ENCODE data around the gene PRR33.

DNA sequence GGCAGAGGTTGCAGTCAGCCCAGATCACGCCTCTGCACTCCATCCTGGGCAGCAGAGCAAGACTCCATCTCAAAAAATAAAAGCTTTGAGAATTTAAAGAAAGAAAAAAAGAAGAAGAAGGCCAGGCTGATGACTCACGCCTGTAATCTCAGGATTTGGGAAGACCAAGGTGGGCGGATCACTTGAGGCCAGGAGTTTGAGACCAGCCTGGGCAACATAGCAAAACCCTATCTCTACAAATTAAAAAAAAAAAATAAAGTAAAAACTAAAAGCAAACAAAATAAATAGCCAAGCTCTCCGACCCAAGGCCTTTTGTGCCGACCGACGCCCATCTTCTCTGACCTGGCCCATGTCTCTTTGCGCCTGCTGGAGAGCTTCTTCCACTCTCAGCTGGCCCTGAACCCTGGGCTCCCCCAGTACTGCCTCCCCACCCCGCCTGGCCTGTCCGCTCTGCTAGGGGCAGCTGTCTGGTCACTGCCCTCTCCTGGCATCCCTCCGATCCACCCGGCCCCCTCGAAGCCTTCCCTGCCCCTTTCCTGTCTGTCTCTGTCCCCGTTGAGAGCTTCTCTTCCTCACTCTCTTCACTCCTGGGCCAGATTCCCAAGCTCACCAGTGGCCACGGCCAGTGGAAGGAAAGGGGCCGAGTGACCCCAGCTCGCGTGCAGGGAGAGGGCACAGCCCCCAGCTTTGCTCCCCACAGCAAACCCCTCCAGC is 43.6 kb downstream of the PRR33 start:
- TF ChIP-seq, protein P1, sequence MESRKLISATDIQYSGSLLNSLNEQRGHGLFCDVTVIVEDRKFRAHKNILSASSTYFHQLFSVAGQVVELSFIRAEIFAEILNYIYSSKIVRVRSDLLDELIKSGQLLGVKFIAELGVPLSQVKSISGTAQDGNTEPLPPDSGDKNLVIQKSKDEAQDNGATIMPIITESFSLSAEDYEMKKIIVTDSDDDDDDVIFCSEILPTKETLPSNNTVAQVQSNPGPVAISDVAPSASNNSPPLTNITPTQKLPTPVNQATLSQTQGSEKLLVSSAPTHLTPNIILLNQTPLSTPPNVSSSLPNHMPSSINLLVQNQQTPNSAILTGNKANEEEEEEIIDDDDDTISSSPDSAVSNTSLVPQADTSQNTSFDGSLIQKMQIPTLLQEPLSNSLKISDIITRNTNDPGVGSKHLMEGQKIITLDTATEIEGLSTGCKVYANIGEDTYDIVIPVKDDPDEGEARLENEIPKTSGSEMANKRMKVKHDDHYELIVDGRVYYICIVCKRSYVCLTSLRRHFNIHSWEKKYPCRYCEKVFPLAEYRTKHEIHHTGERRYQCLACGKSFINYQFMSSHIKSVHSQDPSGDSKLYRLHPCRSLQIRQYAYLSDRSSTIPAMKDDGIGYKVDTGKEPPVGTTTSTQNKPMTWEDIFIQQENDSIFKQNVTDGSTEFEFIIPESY (IDR thresholded peaks at IDR 0.05), result no peak
- TF ChIP-seq, protein P2, sequence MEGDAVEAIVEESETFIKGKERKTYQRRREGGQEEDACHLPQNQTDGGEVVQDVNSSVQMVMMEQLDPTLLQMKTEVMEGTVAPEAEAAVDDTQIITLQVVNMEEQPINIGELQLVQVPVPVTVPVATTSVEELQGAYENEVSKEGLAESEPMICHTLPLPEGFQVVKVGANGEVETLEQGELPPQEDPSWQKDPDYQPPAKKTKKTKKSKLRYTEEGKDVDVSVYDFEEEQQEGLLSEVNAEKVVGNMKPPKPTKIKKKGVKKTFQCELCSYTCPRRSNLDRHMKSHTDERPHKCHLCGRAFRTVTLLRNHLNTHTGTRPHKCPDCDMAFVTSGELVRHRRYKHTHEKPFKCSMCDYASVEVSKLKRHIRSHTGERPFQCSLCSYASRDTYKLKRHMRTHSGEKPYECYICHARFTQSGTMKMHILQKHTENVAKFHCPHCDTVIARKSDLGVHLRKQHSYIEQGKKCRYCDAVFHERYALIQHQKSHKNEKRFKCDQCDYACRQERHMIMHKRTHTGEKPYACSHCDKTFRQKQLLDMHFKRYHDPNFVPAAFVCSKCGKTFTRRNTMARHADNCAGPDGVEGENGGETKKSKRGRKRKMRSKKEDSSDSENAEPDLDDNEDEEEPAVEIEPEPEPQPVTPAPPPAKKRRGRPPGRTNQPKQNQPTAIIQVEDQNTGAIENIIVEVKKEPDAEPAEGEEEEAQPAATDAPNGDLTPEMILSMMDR (IDR thresholded peaks at IDR 0.05; ENCODE audit: low read depth, low read length, missing input control), result no peak
